K562 (cell line): ENCODE data around the gene ATIC. TPM values are rescaled to one million over a fixed set of nuclear protein-coding genes. Genes with fewer than 3 reads are reported as not detected.
"Not testable (repeated sequence)": the region's sequence is repeated elsewhere in the genome, so short reads cannot be mapped to it uniquely, and the experiment has no call there.

Experiments used
- ATAC-seq: fragments of 200-7000 bp; cut with Tn5 transposase; 3 replicates; pipeline ENCODE4 v1.9.1; 2020; ENCODE audit warnings: moderate library complexity
- BruUV-seq: library from RNA; stranded (reverse); fragments of 400-500 nt; replicated peaks from 2 replicates; lab custom pipeline; 2021; lab: Mats Ljungman, UMichigan
- CTCF ChIA-PET: fragments of 300-600 bp; formaldehyde crosslinking; extraction: SDS; loops from one replicate; lab custom pipeline; 2021; ENCODE audit warnings: low intra/inter-chr PET ratio; lab: Yijun Ruan, JAX
- POLR2A ChIA-PET: fragments of 300-600, 350-650 bp; sonication (Branson Sonifier 250); formaldehyde crosslinking; extraction: SDS; loops from one replicate; lab custom pipeline; 2021; ENCODE audit warnings: antibody characterized with exemption, inconsistent platforms; lab: Yijun Ruan, JAX
- DNase-seq, 4 experiments: peaks; one replicate each; pipeline versions ENCODE4 v3.0.0 to v3.0.0-alpha.2; 2011 to 2018; ENCODE audit warnings: low spot score in 3 of 4, mixed read lengths in 3 of 4; ENCODE audit errors: extremely low read depth in 1 of 4
- FAIRE-seq: peaks from 2 replicates; lab custom pipeline; 2011; peaks lifted over from hg19 to GRCh38; lab: Jason Lieb, UNC
- H2AFZ ChIP-seq: 2 replicates; pipeline ENCODE4 v1.6.0; 2011; ENCODE audit warnings: low read depth, low read length, control low read depth, inconsistent platforms
- H3K27ac ChIP-seq: fragments of 200-600 bp; 3 replicates; pipeline ENCODE4 v1.8.0; 2011; ENCODE audit warnings: low read depth, mild to moderate bottlenecking, control low read depth, inconsistent platforms, low read length, moderate library complexity, mixed read lengths; ENCODE audit errors: extremely low read depth
- H3K27me3 ChIP-seq, 2 experiments: fragments of 300-600 bp in 1 of 2; 2 replicates in 1 of 2; 3 replicates in 1 of 2; pipeline versions ENCODE4 v1.6.0 to v1.8.0; 2011; ENCODE audit warnings: inconsistent platforms in 2 of 2, low read length in 2 of 2, mild to moderate bottlenecking in 1 of 2, mixed read lengths in 1 of 2, moderate library complexity in 1 of 2; ENCODE audit not compliant: control insufficient read depth in 2 of 2, insufficient read depth in 2 of 2
- H3K36me3 ChIP-seq: fragments of 300-600 bp; 3 replicates; pipeline ENCODE4 v1.8.0; 2011; ENCODE audit warnings: mild to moderate bottlenecking, low read length, inconsistent platforms; ENCODE audit not compliant: control insufficient read depth, insufficient read depth
- H3K4me1 ChIP-seq, 2 experiments: fragments of 200-600 bp in 1 of 2; replicated peaks in 1 of 2; 2 replicates in 1 of 2; 3 replicates in 1 of 2; pipeline versions ENCODE4 v1.5.1 to v1.8.0; 2011; ENCODE audit warnings: inconsistent platforms in 2 of 2, low read length in 2 of 2, mild to moderate bottlenecking in 1 of 2, mixed read lengths in 1 of 2, moderate library complexity in 1 of 2; ENCODE audit not compliant: control insufficient read depth in 2 of 2, insufficient read depth in 2 of 2
- H3K4me2 ChIP-seq: 2 replicates; pipeline ENCODE4 v1.6.1; 2011; ENCODE audit warnings: low read length, control low read depth, inconsistent platforms, mixed read lengths; ENCODE audit not compliant: insufficient read depth
- H3K4me3 ChIP-seq: fragments of 200-600 bp; sonication (generic), shearing (Covaris generic); 2 replicates; pipeline ENCODE4 v1.5.1; 2016; ENCODE audit warnings: control low read depth, inconsistent platforms
- H3K79me2 ChIP-seq: fragments of 200-600 bp; 3 replicates; pipeline ENCODE4 v1.8.0; 2011; ENCODE audit warnings: low read length, inconsistent platforms; ENCODE audit not compliant: control insufficient read depth, insufficient read depth
- H3K9ac ChIP-seq, 2 experiments: 2 replicates each; pipeline versions ENCODE4 v1.6.0 to v1.6.1; 2011; ENCODE audit warnings: low read depth in 2 of 2, low read length in 2 of 2, control low read depth in 1 of 2, inconsistent platforms in 1 of 2, mild to moderate bottlenecking in 1 of 2, mixed read lengths in 1 of 2; ENCODE audit not compliant: insufficient read depth in 1 of 2
- H3K9me1 ChIP-seq: one replicate; pipeline ENCODE4 v1.6.0; 2011; ENCODE audit warnings: inconsistent platforms, mild to moderate bottlenecking, low read length, moderate library complexity; ENCODE audit not compliant: control insufficient read depth, insufficient read depth
- H3K9me3 ChIP-seq: replicated peaks from 2 replicates; pipeline ENCODE4 v1.5.1; 2011; ENCODE audit warnings: low read depth, low read length, inconsistent platforms; ENCODE audit not compliant: control insufficient read depth, insufficient read depth
- H4K20me1 ChIP-seq: replicated peaks from 2 replicates; pipeline ENCODE4 v1.6.1; 2011; ENCODE audit warnings: low read length, inconsistent platforms, mixed read lengths; ENCODE audit not compliant: control insufficient read depth, insufficient read depth
- ARID1B ChIP-seq: fragments of 450-650 bp; IDR thresholded peaks from 2 replicates; pipeline ENCODE4 v1.6.1; 2016; ENCODE audit warnings: antibody characterized with exemption, mild to moderate bottlenecking, inconsistent platforms
- ARNT ChIP-seq, 2 experiments: fragments of 450-650 bp; IDR thresholded peaks; 2 replicates each; pipeline ENCODE4 v1.6.1; 2016; ENCODE audit warnings: mild to moderate bottlenecking in 1 of 2
- ASH1L ChIP-seq: fragments of 450-650 bp; IDR thresholded peaks from 2 replicates; pipeline ENCODE4 v1.6.1; 2018; ENCODE audit warnings: borderline replicate concordance, mild to moderate bottlenecking, low read depth; ENCODE audit not compliant: partially characterized antibody
- BRF2 ChIP-seq: IDR thresholded peaks from 3 replicates; pipeline ENCODE4 v1.6.1; 2011; ENCODE audit warnings: borderline replicate concordance, mild to moderate bottlenecking; ENCODE audit not compliant: insufficient read length, insufficient read depth
- IRF9 ChIP-seq: fragments of 450-650 bp; IDR thresholded peaks from 2 replicates; pipeline ENCODE4 v1.6.1; 2016; ENCODE audit warnings: missing biosample characterization, missing genetic modification characterization
- KAT8 ChIP-seq: fragments of 450-650 bp; IDR thresholded peaks from 2 replicates; pipeline ENCODE4 v1.6.1; 2016; ENCODE audit warnings: low read depth, mild to moderate bottlenecking
- NR4A1 ChIP-seq, 2 experiments: fragments of 250-450 bp in 1 of 2; fragments of 450-650 bp in 1 of 2; sonication (Bioruptor Pico) in 1 of 2; IDR thresholded peaks; 2 replicates each; pipeline versions ENCODE4 v1.4.0 to v1.6.1; 2016 to 2020; ENCODE audit warnings: mild to moderate bottlenecking in 2 of 2, missing compliant biosample characterization in 1 of 2, missing genetic modification characterization in 1 of 2, moderate library complexity in 1 of 2
- PML ChIP-seq: IDR thresholded peaks from 2 replicates; pipeline ENCODE4 v1.6.1; 2012; ENCODE audit warnings: low read length, inconsistent platforms
- ZNF79 ChIP-seq: fragments of 250-450 bp; sonication (Bioruptor Pico); IDR thresholded peaks from 2 replicates; pipeline ENCODE4 v1.4.0; 2020; ENCODE audit warnings: low read depth, mild to moderate bottlenecking, moderate library complexity
- WGBS: fragments of 100-300 bp; shearing (Covaris generic); methylation state at CpG from one replicate; pipeline ENCODE4 v1.1.6; 2016; ENCODE audit warnings: low coverage, mixed read lengths; ENCODE audit not compliant: insufficient coverage; ENCODE audit errors: missing lambda C conversion rate; 5-methylcytosine and 5-hydroxymethylcytosine counted together
- in situ Hi-C: fragments of 300-500 bp; cut with MboI; formaldehyde crosslinking; loops from 4 replicates; pipeline ENCODE4 v1.15.0; 2018; ENCODE audit warnings: inconsistent platforms, mixed read lengths
- intact Hi-C: fragments of 100-400 bp; cut with micrococcal nuclease; formaldehyde crosslinking; loops from 2 replicates; pipeline ENCODE4 v1.14.2; 2022
- polyA plus RNA-seq, 8 experiments: library from polyadenylated mRNA; depleted of rRNA in 4 of 8; stranded (reverse) in 5 of 8; unstranded in 3 of 8; fragments of >200 nt; fragmentation: Nextera tagmentation in 2 of 8; fragmentation: Illumina TruSeq in 1 of 8; extraction: Ambion mirVana in 2 of 8; extraction: Trizol in 1 of 8; gene quantifications; 2 replicates each; pipeline versions ENCODE4 v1.2.1 to v1.2.3, GENCODE V29; 2011 to 2014; ENCODE audit warnings: inconsistent platforms in 1 of 8, missing spikeins in 1 of 8
- total RNA-seq, 7 experiments: library from RNA; depleted of rRNA in 6 of 7; stranded (reverse); fragments of >200 nt in 6 of 7; fragmentation: Illumina TruSeq in 2 of 7; extraction: Trizol in 2 of 7; gene quantifications; 2 replicates each; pipeline versions ENCODE4 v1.2.1 to v1.2.3, GENCODE V29; 2011 to 2021; ENCODE audit warnings: low replicate concordance in 1 of 7

Gene ATIC
- total and polyA plus RNA-seq, 9 of the 15 experiments (the other 6 are each of a cell fraction or from before 2014, with no cell fraction given), result 45.6 to 480 (median 212) TPM

GRCh38 chr2:215358891-215359575, 47.2 kb downstream of the ATIC start (continued):
- TF ChIP-seq BRF2, result no peak
- TF ChIP-seq ZNF79 (CRISPR knock-in tag), result no peak
- TF ChIP-seq KAT8, result no peak
- no peak for TF ChIP-seq ASH1L
- no peak for TF ChIP-seq ARNT (IDR thresholded peaks at IDR 0.05)
- TF ChIP-seq NR4A1 (CRISPR knock-in tag; IDR thresholded peaks at IDR 0.05), result no peak
- no peak for TF ChIP-seq NR4A1 (tag; IDR thresholded peaks at IDR 0.05)
- no peak for TF ChIP-seq ARID1B

GRCh38 chr2:215359576-215359922, 47.7 kb downstream of the ATIC start:
- H3K27ac ChIP-seq, result no peak overlapping the region
- no peak for ATAC-seq
- in situ Hi-C loops, result no loop called here
- H3K9me1 ChIP-seq, result no peaks in the 10 kb centered on the region
- peaks cover 0 to 6% of the 10 kb centered on the region in 2 experiments; a peak in 3 of 5 replicates for H3K4me1 ChIP-seq
- H3K4me3 ChIP-seq, result no peak overlapping the region
- H3K9me3 ChIP-seq, result no peaks in the 10 kb centered on the region
- FAIRE-seq, result no peak
- no peak for TF ChIP-seq IRF9 (tag)
- TF ChIP-seq PML, result no peak
- no peaks in the 10 kb centered on the region for H3K27me3 ChIP-seq
- H3K79me2 ChIP-seq, result no peaks in the 10 kb centered on the region
- H4K20me1 ChIP-seq, result no peaks in the 10 kb centered on the region
- intact Hi-C loops, result loop anchor here (10.0 kb wide), 1 partner anchor 575 kb away; no protein-coding TSS in a partner anchor
- CTCF ChIA-PET, result no interaction called here
- H3K9ac ChIP-seq, result no peak overlapping the region
- BruUV-seq, result no TSS peak
- 100% methylated on average over 1 of the region's 1 CpG for WGBS
- no peak overlapping the region for H2AFZ ChIP-seq
- H3K4me2 ChIP-seq, result no peak overlapping the region
- peaks cover 17% of the 10 kb centered on the region; the same call in 1 of the 3 replicates for H3K36me3 ChIP-seq
- no peak for DNase-seq
- POLR2A ChIA-PET, result interaction anchor here (1.2 kb wide), 1 partner anchor 20 kb away, joined by 5 read pairs; no protein-coding TSS in a partner anchor

GRCh38 chr2:215360059-215360458, 48.2 kb downstream of the ATIC start:
- POLR2A ChIA-PET, H3K4me2 ChIP-seq, FAIRE-seq, DNase-seq, H3K9me1 ChIP-seq, H3K79me2 ChIP-seq, intact Hi-C loops, H3K9me3 ChIP-seq, H3K27me3 ChIP-seq, H3K4me3 ChIP-seq, H2AFZ ChIP-seq, H4K20me1 ChIP-seq, H3K9ac ChIP-seq, H3K4me1 ChIP-seq, CTCF ChIA-PET, ATAC-seq, BruUV-seq, H3K27ac ChIP-seq: not testable (repeated sequence)
- WGBS, result 95% methylated on average over 3 of the region's 3 CpGs
- in situ Hi-C loops, result loop anchor here (10.0 kb wide), 1 partner anchor 875 kb away; no protein-coding TSS in a partner anchor
- peaks cover 17% of the 10 kb centered on the region; the same call in 1 of the 3 replicates for H3K36me3 ChIP-seq
